Measurements from ENCODE around the gene SMIM1.
"Not testable (repeated sequence)": the region's sequence is repeated elsewhere in the genome, so short reads cannot be mapped to it uniquely, and the experiment has no call there.

Gene SMIM1

DNA sequence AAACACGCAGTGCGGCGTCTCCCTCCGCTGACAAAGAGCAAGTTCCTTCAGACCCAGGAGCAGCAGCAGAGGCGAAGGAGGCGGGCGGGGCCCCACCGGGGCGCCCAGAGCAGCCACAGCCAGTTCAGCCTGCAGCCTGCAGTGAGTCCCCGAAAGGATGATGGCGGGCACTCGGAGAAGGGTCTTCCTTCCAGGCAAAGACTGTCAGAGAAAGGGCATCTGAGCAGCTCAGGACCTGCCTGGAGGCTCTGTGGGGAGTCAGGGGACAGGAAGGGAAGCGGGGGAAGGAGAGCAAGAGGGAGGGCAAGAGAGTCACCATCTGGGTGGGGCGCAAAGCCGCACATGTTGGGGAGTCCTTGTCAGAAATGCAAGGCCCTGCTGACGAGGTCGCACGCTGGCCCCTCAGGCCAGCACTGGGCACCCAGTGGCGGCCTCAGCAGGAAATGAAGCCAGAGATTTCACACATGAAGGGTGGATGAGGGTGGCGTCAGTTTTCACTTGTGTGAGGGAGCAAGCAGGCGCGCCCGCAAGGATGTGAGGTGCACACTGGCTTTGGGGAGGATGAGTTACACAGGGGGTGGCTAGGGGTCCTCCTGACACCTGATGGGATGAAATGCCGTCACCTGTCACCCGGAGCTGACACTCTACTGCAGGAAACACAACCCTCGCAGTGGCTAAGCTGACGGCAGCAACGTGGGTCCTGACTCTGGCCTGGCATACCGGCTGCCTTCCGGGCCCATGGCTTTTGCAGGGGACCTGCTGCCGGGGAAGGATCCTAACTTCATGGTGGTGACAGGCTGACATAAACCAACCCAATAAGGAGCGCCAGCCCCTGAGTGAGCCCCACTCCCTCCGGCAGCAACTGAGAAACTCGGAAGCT lies 17.1 kb downstream of the SMIM1 start:
- DNase-seq (ENCODE audit: low spot score) = no peak
- no peak for FAIRE-seq

- DNase-seq (ENCODE audit: low spot score) (no peak), FAIRE-seq (no peak)
Observed at GRCh38 chr1:3790500-3790923, 18.0 kb downstream of the SMIM1 start.

DNA sequence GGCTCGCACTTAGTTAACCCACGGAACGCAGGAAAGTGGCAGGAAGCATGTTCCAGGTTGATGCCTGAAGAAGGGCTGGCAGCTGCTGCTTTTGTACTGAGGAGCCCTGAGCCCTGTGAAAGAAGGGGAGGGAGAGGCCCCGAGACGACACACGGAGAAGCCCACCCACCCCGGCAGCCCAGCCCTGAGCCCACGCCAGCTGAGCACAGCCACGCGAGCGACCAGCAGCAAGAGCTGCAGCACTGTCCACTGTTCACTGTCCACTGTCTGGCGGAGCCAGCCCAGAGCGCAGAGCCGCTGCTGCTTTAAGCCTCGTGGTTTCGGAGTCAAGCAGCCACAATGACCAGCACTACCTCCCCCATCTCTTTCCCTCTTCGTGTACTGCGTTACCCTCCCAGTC lies 18.4 kb downstream of the SMIM1 start:
- FAIRE-seq (no peak), DNase-seq (ENCODE audit: low spot score) (no peak)

DNA sequence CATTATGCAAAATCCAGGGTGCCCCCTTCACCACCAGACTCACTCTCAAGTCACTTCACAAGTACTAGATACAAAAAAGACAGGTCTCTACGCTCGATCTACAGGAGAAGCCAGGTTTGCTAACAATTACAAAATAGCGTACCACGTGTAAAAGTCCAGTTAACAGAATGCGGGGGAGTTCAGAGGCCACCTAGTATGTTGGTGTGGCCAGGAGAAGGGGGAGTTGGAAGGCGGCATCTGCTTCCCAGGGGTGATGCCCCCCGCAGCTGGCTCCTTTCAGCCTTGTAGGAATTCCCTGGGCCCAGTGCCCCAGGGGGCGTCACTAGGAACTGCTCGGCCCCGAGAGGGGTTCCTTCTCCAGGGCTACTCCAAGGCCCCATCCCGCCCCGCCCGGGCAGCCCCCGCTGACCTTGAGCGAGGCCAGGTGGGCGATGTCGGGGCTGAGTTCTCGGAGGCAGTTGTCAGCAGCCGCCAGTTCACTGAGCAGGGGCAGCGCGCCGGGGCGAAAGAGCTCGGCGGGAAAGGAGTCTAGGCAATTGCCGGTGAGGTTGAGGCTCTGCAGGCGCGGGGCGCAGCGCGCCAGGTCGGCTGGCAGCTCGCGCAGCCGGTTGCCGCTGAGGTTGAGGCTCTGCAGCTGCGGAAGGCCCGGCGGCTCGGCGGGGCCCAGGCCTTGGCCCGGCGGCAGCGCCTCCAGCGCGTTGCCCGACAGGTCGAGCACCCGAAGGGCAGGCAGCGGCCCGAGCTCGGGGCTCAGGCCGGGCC lies 23.1 kb downstream of the SMIM1 start:
- FAIRE-seq = no peak

GRCh38 chr1:3796215-3797061 lies 23.9 kb downstream of the SMIM1 start, which contains the start of gene LRRC47:
Gene LRRC47 (minus strand): TSS chr1:3796498. CDS start chr1:3796476, 22 bp downstream.
- FAIRE-seq (no peak), DNase-seq (ENCODE audit: low spot score) (peak; percentile 94)

More for the DNA sequence above, 23.1 kb downstream of the SMIM1 start:
- DNase-seq (ENCODE audit: low spot score) = no peak

DNA sequence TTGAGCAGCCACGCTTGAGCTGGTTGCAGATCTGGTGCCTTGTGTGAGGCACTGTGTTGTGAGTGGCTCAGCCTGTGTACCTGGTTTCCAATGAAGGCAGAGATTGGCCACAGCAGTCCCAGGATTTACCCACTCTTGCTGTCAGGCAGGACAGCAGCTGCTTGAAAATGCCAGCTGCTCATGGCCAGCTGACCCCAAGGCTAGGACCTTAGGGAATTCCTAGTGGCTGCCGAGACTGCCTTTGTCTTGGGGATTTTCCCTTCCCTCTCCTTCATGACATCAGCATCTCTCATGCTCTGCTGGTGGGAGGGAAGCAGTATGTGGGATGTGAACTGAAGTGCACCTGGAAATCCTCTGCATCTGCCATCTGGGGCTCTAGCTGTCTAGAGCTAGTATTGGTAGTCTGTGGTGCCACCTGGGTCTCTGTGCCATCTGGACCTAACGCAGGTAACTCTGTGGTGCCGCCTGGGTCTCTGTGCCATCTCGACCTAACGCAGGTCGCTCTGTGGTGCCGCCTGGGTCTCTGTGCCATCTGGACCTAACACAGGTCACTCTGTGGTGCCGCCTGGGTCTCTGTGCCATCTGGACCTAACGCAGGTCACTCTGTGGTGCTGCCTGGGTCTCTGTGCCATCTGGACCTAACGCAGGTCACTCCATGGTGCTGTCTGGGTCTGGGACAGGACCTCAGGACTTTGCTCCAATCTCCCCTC lies 27.6 kb downstream of the SMIM1 start:
- no peak for DNase-seq (ENCODE audit: low spot score)
- no peak for FAIRE-seq

GRCh38 chr1:3800795-3801194 lies 28.2 kb downstream of the SMIM1 start:
- FAIRE-seq; DNase-seq (ENCODE audit: low spot score): not testable (repeated sequence)

GRCh38 chr1:3803905-3804626 lies 31.5 kb downstream of the SMIM1 start:
- no peak for FAIRE-seq
- DNase-seq (ENCODE audit: low spot score) = no peak

DNA sequence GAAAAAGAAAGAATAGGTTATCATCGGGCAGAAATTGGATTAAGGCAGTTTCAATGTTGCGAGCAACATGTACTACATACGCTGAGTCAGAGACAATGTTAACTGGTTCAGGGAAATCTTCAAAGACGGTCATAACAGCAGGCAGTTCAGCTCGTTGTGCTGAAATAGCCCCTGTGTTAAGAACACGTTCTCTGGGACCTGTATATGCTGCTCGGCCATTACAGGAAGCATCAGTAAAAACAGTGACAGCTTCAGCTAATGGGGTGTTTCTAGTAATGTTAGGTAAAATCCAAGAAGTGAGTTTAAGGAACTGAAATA lies 32.0 kb downstream of the SMIM1 start:
- not testable (repeated sequence) for DNase-seq (ENCODE audit: low spot score); FAIRE-seq

DNA sequence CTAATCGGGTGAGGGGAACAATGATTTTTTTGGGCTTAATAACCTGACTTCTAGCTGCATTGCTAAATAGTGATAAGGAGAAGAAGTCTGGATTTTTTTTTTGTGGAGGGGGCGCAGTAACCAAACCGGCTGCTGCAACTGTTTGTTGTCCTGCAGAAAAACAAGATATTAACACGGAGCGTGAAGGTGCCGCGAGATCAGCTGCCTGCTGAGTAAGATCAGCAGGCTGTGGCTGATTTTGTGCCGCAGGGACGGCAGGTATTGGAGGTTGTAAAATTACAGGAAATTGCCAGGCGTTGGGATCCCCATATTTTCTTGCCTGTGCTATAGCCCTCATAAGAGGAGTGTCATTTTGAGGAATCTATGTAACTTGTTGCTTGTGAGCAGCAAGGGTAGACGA lies 32.5 kb downstream of the SMIM1 start:
- FAIRE-seq = no peak
- no peak for DNase-seq (ENCODE audit: low spot score)

DNA sequence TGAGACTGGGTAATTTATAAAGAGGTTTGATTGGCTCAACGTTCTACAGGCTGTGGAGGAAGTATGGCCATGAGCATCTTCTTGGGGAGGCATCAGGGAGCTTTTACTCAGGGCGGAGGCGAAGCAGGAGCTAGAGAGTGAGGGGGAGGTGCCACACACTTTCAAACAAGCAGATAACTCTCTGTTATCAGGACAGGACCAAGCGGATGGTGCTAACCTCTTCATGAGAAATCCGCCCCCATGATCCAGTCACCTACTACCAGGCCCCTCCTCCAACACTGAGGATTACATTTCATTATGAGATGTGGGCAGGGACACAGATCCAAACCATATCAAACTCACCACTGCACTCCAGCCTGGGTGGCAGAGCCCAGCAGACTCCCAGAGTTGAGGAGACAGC lies 35.2 kb downstream of the SMIM1 start:
- no peak for FAIRE-seq
- no peak for DNase-seq (ENCODE audit: low spot score)

- DNase-seq (ENCODE audit: low spot score) = no peak
- FAIRE-seq = no peak
Observed at GRCh38 chr1:3809680-3810079, 37.1 kb downstream of the SMIM1 start.

DNA sequence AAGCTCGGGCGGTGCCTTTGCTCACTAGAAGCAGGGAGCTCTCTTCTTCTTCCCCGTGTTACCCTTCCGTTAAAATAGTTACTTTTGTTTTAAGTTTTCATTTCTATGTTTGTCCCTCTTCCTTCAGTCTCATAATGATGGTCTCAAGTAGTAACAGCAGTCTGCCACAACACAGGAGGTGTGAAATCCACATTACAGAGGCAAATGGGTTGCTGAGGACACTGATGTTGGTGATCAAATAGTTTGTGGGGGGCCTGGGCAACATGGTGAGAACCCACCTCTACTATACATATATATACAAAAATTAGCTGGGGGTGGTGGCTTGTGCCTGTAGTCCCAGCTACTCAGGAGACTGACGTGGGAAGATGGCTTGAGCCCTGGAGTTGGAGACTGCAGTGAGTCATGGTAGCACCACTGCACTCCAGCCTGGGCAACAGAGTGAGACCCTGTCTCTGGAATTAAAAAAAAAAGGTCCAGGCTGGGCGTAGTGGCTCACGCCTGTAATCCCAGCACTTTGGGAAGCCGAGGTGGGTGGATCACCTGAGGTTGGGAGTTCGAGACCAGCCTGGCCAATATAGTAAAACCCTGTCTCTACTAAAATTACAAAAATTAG lies 37.7 kb downstream of the SMIM1 start:
- DNase-seq (ENCODE audit: low spot score); FAIRE-seq: not testable (repeated sequence)

DNA sequence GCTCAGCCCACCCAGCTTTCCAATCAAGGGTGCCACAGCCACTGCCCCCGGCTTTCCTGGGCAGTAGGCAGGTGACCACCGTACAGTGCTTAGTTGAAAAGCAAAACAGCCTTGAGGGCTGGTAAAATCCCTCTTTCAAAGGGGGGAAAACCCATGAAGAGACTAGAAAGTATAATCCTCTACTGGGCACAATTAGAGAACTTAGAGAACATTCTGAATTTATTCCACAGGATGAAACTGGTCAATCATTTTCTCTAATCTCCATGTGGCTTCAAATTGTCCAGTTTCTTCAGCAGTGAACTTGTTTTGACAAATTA lies 39.0 kb downstream of the SMIM1 start:
- DNase-seq (ENCODE audit: low spot score) (no peak), FAIRE-seq (no peak)

- FAIRE-seq (no peak), DNase-seq (ENCODE audit: low spot score) (no peak)
Observed at GRCh38 chr1:3814065-3814464, 41.5 kb downstream of the SMIM1 start.

GRCh38 chr1:3814771-3815561 lies 42.4 kb downstream of the SMIM1 start:
- no peak for DNase-seq (ENCODE audit: low spot score)
- no peak for FAIRE-seq

GRCh38 chr1:3816331-3817137 lies 44.0 kb downstream of the SMIM1 start:
- FAIRE-seq (no peak), DNase-seq (ENCODE audit: low spot score) (no peak)

- DNase-seq (ENCODE audit: low spot score) (no peak), FAIRE-seq (no peak)
Observed at GRCh38 chr1:3817138-3817740, 44.7 kb downstream of the SMIM1 start.

Data from urothelium cell line (cell line).